ENCODE measurements around the gene BUB3.

The BUB3 gene

GRCh38 chr10:123200531-123200930 lies 46.3 kb downstream of the BUB3 start:
- no peak for TF ChIP-seq CTCF (IDR thresholded peaks at IDR 0.05; ENCODE audit: borderline replicate concordance, insufficient read depth, low read depth, low read length)
- H3K4me3 ChIP-seq (ENCODE audit: low read depth, low read length) = no peak overlapping the region

GRCh38 chr10:123202506-123202905 lies 48.3 kb downstream of the BUB3 start:
- no peak overlapping the region for H3K4me3 ChIP-seq (ENCODE audit: low read depth, low read length)
- TF ChIP-seq CTCF (IDR thresholded peaks at IDR 0.05; ENCODE audit: borderline replicate concordance, insufficient read depth, low read depth, low read length) = no peak

- H3K4me3 ChIP-seq (ENCODE audit: low read depth, low read length) = no peak overlapping the region
- TF ChIP-seq CTCF (IDR thresholded peaks at IDR 0.05; ENCODE audit: borderline replicate concordance, insufficient read depth, low read depth, low read length) = no peak
Measured at GRCh38 chr10:123203393-123204126, 49.4 kb downstream of the BUB3 start.

GRCh38 chr10:123204127-123204461 lies 49.9 kb downstream of the BUB3 start:
- no peak for TF ChIP-seq CTCF (IDR thresholded peaks at IDR 0.05; ENCODE audit: borderline replicate concordance, insufficient read depth, low read depth, low read length)
- no peak overlapping the region for H3K4me3 ChIP-seq (ENCODE audit: low read depth, low read length)

GRCh38 chr10:123205041-123205440 lies 50.8 kb downstream of the BUB3 start:
- no peak for TF ChIP-seq CTCF (IDR thresholded peaks at IDR 0.05; ENCODE audit: borderline replicate concordance, insufficient read depth, low read depth, low read length)
- H3K4me3 ChIP-seq (ENCODE audit: low read depth, low read length) = no peak overlapping the region

- no peak for TF ChIP-seq CTCF (IDR thresholded peaks at IDR 0.05; ENCODE audit: borderline replicate concordance, insufficient read depth, low read depth, low read length)
- no peak overlapping the region for H3K4me3 ChIP-seq (ENCODE audit: low read depth, low read length)
Measured at GRCh38 chr10:123212063-123212462, 57.9 kb downstream of the BUB3 start.

GRCh38 chr10:123212640-123213039 lies 58.4 kb downstream of the BUB3 start:
- no peak for TF ChIP-seq CTCF (IDR thresholded peaks at IDR 0.05; ENCODE audit: borderline replicate concordance, insufficient read depth, low read depth, low read length)
- no peak overlapping the region for H3K4me3 ChIP-seq (ENCODE audit: low read depth, low read length)

Data from GM12875 (cell line).